ENCODE results near the gene FYCO1.
A peak's percentile ranks its signal among the peaks of the same experiment; 100 is the strongest.

Gene FYCO1

DNA sequence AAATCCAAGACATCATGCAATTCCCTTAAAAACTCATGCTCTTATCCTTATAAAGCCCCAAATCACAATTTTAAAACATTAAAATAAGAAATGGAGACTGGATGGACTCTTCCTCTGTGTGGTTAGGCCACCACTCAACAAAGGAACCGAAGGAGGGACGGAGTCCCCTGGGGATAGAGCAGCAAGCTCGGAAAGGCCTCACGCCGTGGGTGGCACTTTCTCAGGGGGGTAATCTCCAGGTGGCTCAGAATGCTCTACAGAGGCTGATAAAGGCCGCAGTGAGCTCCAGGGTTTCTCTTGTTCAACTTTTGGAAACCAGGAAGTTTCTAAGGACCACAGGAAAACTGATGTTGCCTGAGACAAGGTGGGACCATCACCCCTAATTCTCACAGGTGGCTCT, 86.1 kb downstream of the FYCO1 start:
- TF ChIP-seq SUZ12 (IDR thresholded peaks at IDR 0.05) (no peak), TARDBP (IDR thresholded peaks at IDR 0.05) (no peak), ELF4 (IDR thresholded peaks at IDR 0.05) (no peak), FOXA1 (IDR thresholded peaks at IDR 0.05) (no peak), NFRKB (IDR thresholded peaks at IDR 0.05) (no peak), FOXM1 (IDR thresholded peaks at IDR 0.05; ENCODE audit: borderline replicate concordance) (no peak), ZNF384 (IDR thresholded peaks at IDR 0.05) (no peak), ARNT (IDR thresholded peaks at IDR 0.05) (no peak), LEF1 (IDR thresholded peaks at IDR 0.05; ENCODE audit: borderline replicate concordance) (no peak), BHLHE40 (IDR thresholded peaks at IDR 0.05; ENCODE audit: borderline replicate concordance) (no peak), CTBP1 (IDR thresholded peaks at IDR 0.05; ENCODE audit: borderline replicate concordance) (no peak)
- TF ChIP-seq, protein P1, sequence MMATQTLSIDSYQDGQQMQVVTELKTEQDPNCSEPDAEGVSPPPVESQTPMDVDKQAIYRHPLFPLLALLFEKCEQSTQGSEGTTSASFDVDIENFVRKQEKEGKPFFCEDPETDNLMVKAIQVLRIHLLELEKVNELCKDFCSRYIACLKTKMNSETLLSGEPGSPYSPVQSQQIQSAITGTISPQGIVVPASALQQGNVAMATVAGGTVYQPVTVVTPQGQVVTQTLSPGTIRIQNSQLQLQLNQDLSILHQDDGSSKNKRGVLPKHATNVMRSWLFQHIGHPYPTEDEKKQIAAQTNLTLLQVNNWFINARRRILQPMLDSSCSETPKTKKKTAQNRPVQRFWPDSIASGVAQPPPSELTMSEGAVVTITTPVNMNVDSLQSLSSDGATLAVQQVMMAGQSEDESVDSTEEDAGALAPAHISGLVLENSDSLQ (IDR thresholded peaks at IDR 0.05) = no peak
- CTCF ChIA-PET = no interaction called here
- POLR2A ChIA-PET = no interaction called here
- DNase-seq (ENCODE audit: extremely low spot score) = no peak

DNA sequence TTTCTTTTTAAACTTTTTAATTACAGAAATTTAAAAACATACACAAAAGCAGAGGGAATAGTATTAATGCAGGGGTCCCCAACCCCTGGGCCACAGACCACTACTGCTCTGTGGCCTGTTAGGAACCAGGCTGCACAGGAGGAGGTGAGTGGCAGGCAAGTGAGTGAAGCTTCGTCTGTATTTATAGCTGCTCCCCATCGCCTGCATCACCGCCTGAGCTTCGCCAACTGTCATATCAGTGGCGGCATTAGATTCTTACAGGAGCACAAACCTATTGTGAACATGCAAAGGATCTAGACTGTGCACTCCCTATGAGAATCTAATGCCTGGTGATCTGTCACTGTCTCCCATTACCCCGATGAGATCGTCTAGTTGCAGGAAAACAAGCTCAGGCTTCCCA, 86.9 kb downstream of the FYCO1 start:
- ChIA-PET CTCF (no interaction called here), POLR2A (no interaction called here)
- TF ChIP-seq BHLHE40 (IDR thresholded peaks at IDR 0.05; ENCODE audit: borderline replicate concordance) (no peak), FOXK2 (IDR thresholded peaks at IDR 0.05) (no peak), LEF1 (IDR thresholded peaks at IDR 0.05; ENCODE audit: borderline replicate concordance) (no peak), ELF4 (IDR thresholded peaks at IDR 0.05) (no peak), TARDBP (IDR thresholded peaks at IDR 0.05) (no peak), L3MBTL2 (conservative IDR thresholded peaks at IDR 0.05) (no peak), CTBP1 (IDR thresholded peaks at IDR 0.05; ENCODE audit: borderline replicate concordance) (no peak), FOXM1 (IDR thresholded peaks at IDR 0.05; ENCODE audit: borderline replicate concordance) (no peak)
- no peak for DNase-seq (ENCODE audit: extremely low spot score)

DNA sequence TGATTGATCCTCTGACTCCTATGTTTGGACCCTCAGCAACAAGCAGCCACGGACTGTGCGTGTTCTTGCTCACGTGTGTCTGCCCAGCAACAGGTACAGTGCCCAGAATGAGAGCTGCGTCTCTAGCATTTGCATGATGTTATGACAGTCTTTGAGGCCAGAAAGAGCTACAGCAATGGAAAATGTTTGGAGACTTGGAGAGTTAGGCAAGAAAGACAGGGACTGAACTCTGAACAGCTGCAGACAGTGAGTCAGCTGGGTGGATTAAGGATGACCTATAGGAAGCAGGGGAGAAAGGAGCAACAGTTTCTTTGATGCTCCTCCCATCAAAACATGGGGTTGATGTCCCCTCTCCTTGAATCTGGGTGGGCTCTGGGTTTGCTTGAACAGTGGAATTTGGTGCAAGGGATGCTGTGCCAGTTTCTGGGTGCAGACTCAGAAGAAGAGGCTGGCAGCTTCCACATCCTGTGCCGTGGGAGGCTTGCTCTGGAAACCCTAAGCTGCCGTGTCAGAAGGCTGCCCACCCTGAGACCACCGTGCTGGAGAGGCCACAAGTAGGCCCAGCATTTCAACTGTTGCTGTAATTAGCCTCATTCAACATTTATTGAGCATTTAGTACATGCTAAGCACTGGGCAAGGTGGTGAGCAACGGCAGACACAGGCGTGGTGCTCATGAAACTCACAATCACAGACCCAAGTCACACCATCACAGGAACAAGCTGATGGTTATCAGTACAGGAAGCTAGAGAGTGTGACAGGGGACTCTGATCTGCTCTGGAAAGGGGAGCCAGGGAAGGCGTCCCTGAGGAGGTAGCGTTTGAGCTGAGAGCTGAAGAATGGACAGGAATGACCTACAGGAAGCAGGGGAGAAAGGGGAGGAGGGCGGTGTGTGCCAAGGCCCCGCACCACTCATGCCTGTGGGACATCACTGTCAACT, 87.6 kb downstream of the FYCO1 start:
- TF ChIP-seq ARNT (IDR thresholded peaks at IDR 0.05) = no peak
- no peak for DNase-seq (ENCODE audit: extremely low spot score)
- ChIA-PET CTCF (no interaction called here), POLR2A (no interaction called here)

DNA sequence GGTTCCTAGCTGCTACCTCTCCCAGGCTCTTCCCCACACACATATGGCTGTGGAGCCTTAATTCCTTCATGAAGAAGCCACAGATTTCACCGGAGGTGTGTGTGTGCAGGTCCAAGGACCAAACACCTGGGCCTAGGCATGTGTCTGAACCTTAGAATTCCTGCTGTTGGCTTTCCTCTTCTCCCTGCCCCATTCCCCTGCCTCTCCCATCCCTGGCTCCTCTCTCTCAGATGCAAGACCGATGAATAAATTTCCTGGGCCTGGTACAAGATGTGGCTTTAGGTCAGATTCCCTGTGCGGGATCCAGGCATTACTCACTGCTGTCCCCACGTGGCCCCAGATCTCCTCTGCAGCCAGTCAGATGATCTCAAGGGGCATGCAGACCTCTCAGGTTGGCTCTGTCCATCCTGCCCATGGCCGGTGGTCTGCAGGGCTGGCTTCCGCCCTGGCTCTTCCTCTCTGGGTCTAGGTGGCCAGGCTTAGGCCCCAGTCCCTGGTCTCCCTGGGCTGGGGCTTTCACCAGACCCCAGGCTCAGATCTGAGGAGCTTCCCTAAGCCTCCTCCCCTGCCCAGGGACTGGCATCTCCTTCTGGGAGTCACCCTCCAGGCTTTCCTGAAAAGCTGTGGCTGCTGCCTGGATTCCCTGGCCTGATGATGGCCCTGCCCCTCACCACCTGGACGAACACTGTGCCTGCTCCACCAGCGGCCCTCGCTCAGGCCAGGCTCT, 88.8 kb downstream of the FYCO1 start:
- CTCF ChIA-PET = no interaction called here
- TF ChIP-seq FOXK2 (IDR thresholded peaks at IDR 0.05) = no peak
- no peak for TF ChIP-seq SUZ12 (IDR thresholded peaks at IDR 0.05)
- no peak for TF ChIP-seq ELF4 (IDR thresholded peaks at IDR 0.05)
- no peak for TF ChIP-seq ZNF384 (IDR thresholded peaks at IDR 0.05)
- no peak for TF ChIP-seq FOXA1 (IDR thresholded peaks at IDR 0.05)
- TF ChIP-seq, protein P1 (IDR thresholded peaks at IDR 0.05) = no peak
- TF ChIP-seq TARDBP (IDR thresholded peaks at IDR 0.05) = no peak
- no peak for TF ChIP-seq NFRKB (IDR thresholded peaks at IDR 0.05)

DNA sequence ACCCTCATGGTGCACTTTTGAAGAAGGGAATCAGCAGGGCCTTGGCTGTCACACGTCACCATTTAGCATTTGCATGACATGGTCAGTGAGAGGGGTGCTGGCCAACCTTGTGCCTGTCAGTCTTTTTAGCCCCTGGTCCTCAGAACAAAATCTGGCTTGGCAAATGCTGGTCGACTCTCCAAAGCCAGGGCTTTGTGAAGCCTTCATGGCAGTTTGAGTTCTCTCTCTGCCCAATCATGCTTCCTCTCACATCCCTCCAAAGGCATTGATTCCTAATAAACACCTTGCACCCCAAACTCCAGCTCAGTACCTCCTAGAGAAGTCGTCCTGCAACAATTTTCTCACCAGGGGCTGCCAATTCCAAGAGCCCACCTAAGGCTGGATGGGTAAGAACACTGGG, 89.9 kb downstream of the FYCO1 start:
- TF ChIP-seq HDGF (IDR thresholded peaks at IDR 0.05; ENCODE audit: borderline replicate concordance) (no peak), FOXK2 (IDR thresholded peaks at IDR 0.05) (no peak), BHLHE40 (IDR thresholded peaks at IDR 0.05; ENCODE audit: borderline replicate concordance) (no peak), TARDBP (IDR thresholded peaks at IDR 0.05) (no peak), ARNT (IDR thresholded peaks at IDR 0.05) (no peak), ELF4 (IDR thresholded peaks at IDR 0.05) (no peak), CTBP1 (IDR thresholded peaks at IDR 0.05; ENCODE audit: borderline replicate concordance) (no peak), LEF1 (IDR thresholded peaks at IDR 0.05; ENCODE audit: borderline replicate concordance) (no peak), SP1 (IDR thresholded peaks at IDR 0.05) (no peak), FOXA1 (IDR thresholded peaks at IDR 0.05) (no peak), L3MBTL2 (conservative IDR thresholded peaks at IDR 0.05) (no peak), NFRKB (IDR thresholded peaks at IDR 0.05) (no peak), ZNF384 (IDR thresholded peaks at IDR 0.05) (no peak), SUZ12 (IDR thresholded peaks at IDR 0.05) (no peak), FOXM1 (IDR thresholded peaks at IDR 0.05; ENCODE audit: borderline replicate concordance) (no peak)
- TF ChIP-seq, protein P1 (IDR thresholded peaks at IDR 0.05) = no peak
- ChIA-PET POLR2A (no interaction called here), CTCF (no interaction called here)
- no peak for DNase-seq (ENCODE audit: extremely low spot score)

More for the DNA sequence above, 88.8 kb downstream of the FYCO1 start:
- DNase-seq (ENCODE audit: extremely low spot score) = peak; percentile 33
- POLR2A ChIA-PET = interaction anchor here (0.6 kb wide), 1 partner anchor 444 kb away, joined by 3 read pairs; no protein-coding TSS in a partner anchor

DNA sequence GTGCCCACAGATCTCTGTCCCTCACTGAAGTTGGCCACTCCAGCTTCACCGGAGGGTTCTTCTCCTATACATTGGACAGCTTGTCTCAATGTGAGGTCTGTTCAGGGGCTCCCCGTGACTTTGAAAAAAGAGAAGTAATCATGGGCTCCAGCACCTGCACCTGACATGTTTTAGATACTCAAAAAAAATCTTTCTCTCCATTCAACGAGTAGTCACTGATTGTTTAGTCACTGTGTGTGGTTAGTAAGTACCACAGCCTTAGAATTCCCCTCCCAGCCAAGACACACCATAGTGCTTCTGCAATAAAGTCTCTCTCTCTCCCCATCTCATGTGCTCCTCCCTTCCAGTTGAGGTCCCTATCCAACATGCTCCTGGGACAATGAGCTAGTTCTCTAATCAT, 90.7 kb downstream of the FYCO1 start:
- ChIA-PET POLR2A (no interaction called here), CTCF (no interaction called here)
- DNase-seq (ENCODE audit: extremely low spot score) = no peak
- TF ChIP-seq FOXK2 (IDR thresholded peaks at IDR 0.05) (no peak), L3MBTL2 (conservative IDR thresholded peaks at IDR 0.05) (no peak)
